K562 (cell line): ENCODE results near the gene EDEM2. TPM values are rescaled to one million over a fixed set of nuclear protein-coding genes. Genes with fewer than 3 reads are reported as not detected.

ENCODE experiments used
- ARNT ChIP-seq, 2 experiments: fragments of 450-650 bp; IDR thresholded peaks; 2 replicates each; pipeline ENCODE4 v1.6.1; 2016; ENCODE audit warnings: mild to moderate bottlenecking in 1 of 2
- C11orf30 ChIP-seq: fragments of 450-650 bp; IDR thresholded peaks from 2 replicates; pipeline ENCODE4 v1.6.1; 2016; ENCODE audit warnings: low read depth, mild to moderate bottlenecking
- DDX20 ChIP-seq: fragments of 450-650 bp; IDR thresholded peaks from 2 replicates; pipeline ENCODE4 v1.6.1; 2016; ENCODE audit warnings: missing genetic modification characterization, low read depth, mild to moderate bottlenecking, missing compliant biosample characterization, moderate library complexity
- GATA2 ChIP-seq: sonication (generic); formaldehyde crosslinking; IDR thresholded peaks from 2 replicates; pipeline ENCODE4 v1.4.0; 2020; ENCODE audit warnings: mild to moderate bottlenecking, missing genetic modification reagents
- HMBOX1 ChIP-seq: sonication (generic); IDR thresholded peaks from 2 replicates; pipeline ENCODE4 v1.6.1; 2016
- NR2C1 ChIP-seq, 2 experiments: fragments of 450-650 bp; IDR thresholded peaks; 2 replicates each; pipeline ENCODE4 v1.6.1; 2017; ENCODE audit warnings: mild to moderate bottlenecking in 2 of 2, antibody characterized with exemption in 1 of 2, inconsistent platforms in 1 of 2, missing compliant biosample characterization in 1 of 2, missing genetic modification characterization in 1 of 2
- PHB ChIP-seq: fragments of 250-450 bp; sonication (Bioruptor Pico); IDR thresholded peaks from 2 replicates; pipeline ENCODE4 v1.5.0; 2021
- RAD21 ChIP-seq, 2 experiments: fragments of 250-450 bp in 1 of 2; fragments of 450-650 bp in 1 of 2; sonication (Bioruptor Pico) in 1 of 2; formaldehyde crosslinking in 1 of 2; IDR thresholded peaks in 1 of 2; conservative IDR thresholded peaks in 1 of 2; 2 replicates each; pipeline versions ENCODE4 v1.4.0 to v1.8.0; 2020 to 2022; ENCODE audit warnings: mild to moderate bottlenecking in 2 of 2, moderate library complexity in 1 of 2
- ZBTB11 ChIP-seq, 3 experiments: fragments of 200-800 bp in 1 of 3; fragments of 250-450 bp in 1 of 3; fragments of 450-650 bp in 1 of 3; sonication (Bioruptor Pico) in 1 of 3; sonication (Bioruptor generic) in 1 of 3; formaldehyde crosslinking in 1 of 3; IDR thresholded peaks; 2 replicates each; pipeline versions ENCODE4 v1.6.1 to v1.8.0; 2016 to 2022; ENCODE audit warnings: mild to moderate bottlenecking in 2 of 3, missing genetic modification characterization in 2 of 3, missing compliant biosample characterization in 1 of 3, moderate library complexity in 1 of 3
- ZNF175 ChIP-seq: fragments of 200-800 bp; sonication (Bioruptor generic); IDR thresholded peaks from 2 replicates; pipeline ENCODE4 v1.6.1; 2016; ENCODE audit warnings: low read depth, mild to moderate bottlenecking, missing genetic modification characterization, missing compliant biosample characterization
- ZNF197 ChIP-seq: fragments of 200-800 bp; sonication (Bioruptor generic); IDR thresholded peaks from 2 replicates; pipeline ENCODE4 v1.6.1; 2016; ENCODE audit warnings: low read depth, missing genetic modification characterization, missing compliant biosample characterization
- ZNF212 ChIP-seq: fragments of 450-650 bp; formaldehyde crosslinking; IDR thresholded peaks from 2 replicates; pipeline ENCODE4 v1.4.0; 2020; ENCODE audit warnings: mild to moderate bottlenecking
- polyA plus RNA-seq, 8 experiments: library from polyadenylated mRNA; depleted of rRNA in 4 of 8; stranded (reverse) in 5 of 8; unstranded in 3 of 8; fragments of >200 nt; fragmentation: Nextera tagmentation in 2 of 8; fragmentation: Illumina TruSeq in 1 of 8; extraction: Ambion mirVana in 2 of 8; extraction: Trizol in 1 of 8; gene quantifications; 2 replicates each; pipeline versions ENCODE4 v1.2.1 to v1.2.3, GENCODE V29; 2011 to 2014; ENCODE audit warnings: inconsistent platforms in 1 of 8, missing spikeins in 1 of 8
- total RNA-seq, 7 experiments: library from RNA; depleted of rRNA in 6 of 7; stranded (reverse); fragments of >200 nt in 6 of 7; fragmentation: Illumina TruSeq in 2 of 7; extraction: Trizol in 2 of 7; gene quantifications; 2 replicates each; pipeline versions ENCODE4 v1.2.1 to v1.2.3, GENCODE V29; 2011 to 2021; ENCODE audit warnings: low replicate concordance in 1 of 7
- TF ChIP-seq, protein P1 (sequence below): sonication (generic); formaldehyde crosslinking; IDR thresholded peaks from 2 replicates; pipeline ENCODE4 v1.8.0; 2023; ENCODE audit warnings: mild to moderate bottlenecking, missing genetic modification reagents
- TF ChIP-seq, protein P2 (sequence below): sonication (generic); formaldehyde crosslinking; IDR thresholded peaks from 2 replicates; pipeline ENCODE4 v1.4.0; 2020; ENCODE audit warnings: mild to moderate bottlenecking, missing genetic modification reagents
- TF ChIP-seq, protein P3 (sequence below): sonication (generic); formaldehyde crosslinking; IDR thresholded peaks from 2 replicates; pipeline ENCODE4 v1.8.1; 2023; ENCODE audit warnings: mild to moderate bottlenecking, missing genetic modification reagents

EDEM2 gene
- total and polyA plus RNA-seq, 9 of the 15 experiments (the other 6 are each of a cell fraction or from before 2014, with no cell fraction given), result 6.9 to 11.0 (median 9.7) TPM

DNA sequence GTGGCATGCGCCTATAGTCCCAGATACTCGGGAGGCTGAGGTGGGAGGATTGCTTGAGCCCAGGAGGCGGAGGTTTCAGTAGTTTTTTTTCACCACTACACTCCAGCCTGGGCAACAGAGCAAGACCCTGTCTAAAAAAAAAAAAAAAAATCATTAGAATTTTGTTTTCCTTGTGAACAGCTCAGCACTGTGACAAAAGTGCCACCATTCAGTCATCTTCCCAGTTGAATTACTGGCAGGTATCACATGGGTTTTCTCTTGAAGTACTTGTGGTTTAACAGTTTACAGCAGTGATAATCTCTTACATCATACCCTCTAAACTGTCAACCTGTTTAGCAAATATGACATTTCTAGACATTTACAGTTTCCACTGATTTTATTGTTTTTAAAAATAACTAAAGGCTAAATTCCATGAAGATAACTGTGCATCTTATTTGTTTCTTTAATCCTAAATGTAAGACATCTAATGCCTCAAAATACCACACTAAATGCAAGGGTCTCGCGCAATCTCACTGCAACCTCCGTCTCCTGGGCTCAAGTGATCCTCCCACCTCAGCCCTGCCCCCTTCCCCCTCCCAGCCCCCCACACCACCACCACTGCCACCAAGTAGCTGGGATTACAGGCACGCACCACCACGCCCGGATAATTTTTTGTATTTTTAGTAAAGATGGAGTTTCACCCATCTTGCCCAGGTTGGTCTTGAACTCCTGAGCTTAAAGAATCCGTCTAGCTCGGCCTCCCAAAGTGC lies 61.5 kb downstream of the EDEM2 start (continued):
- TF ChIP-seq, protein P1, sequence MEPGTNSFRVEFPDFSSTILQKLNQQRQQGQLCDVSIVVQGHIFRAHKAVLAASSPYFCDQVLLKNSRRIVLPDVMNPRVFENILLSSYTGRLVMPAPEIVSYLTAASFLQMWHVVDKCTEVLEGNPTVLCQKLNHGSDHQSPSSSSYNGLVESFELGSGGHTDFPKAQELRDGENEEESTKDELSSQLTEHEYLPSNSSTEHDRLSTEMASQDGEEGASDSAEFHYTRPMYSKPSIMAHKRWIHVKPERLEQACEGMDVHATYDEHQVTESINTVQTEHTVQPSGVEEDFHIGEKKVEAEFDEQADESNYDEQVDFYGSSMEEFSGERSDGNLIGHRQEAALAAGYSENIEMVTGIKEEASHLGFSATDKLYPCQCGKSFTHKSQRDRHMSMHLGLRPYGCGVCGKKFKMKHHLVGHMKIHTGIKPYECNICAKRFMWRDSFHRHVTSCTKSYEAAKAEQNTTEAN (CRISPR knock-in tag), result no peak
- TF ChIP-seq ZBTB11 (CRISPR knock-in tag; IDR thresholded peaks at IDR 0.05) (no peak), C11orf30 (no peak), PHB (CRISPR knock-in tag) (no peak), ARNT (IDR thresholded peaks at IDR 0.05) (no peak), ZNF175 (CRISPR knock-in tag) (peak; percentile 82), ZNF212 (CRISPR knock-in tag) (no peak), NR2C1 (IDR thresholded peaks at IDR 0.05) (no peak), NR2C1 (tag; IDR thresholded peaks at IDR 0.05) (peak; percentile 11; the same call in 1 of the 2 replicates), HMBOX1 (peak; percentile 58; the same call in 1 of the 2 replicates), DDX20 (tag) (no peak), RAD21 (CRISPR knock-in tag; conservative IDR thresholded peaks at IDR 0.05 in 1 of 2, IDR thresholded peaks at IDR 0.05 in 1 of 2) (no peak), ZNF197 (CRISPR knock-in tag) (peak; percentile 48; the same call in 1 of the 2 replicates), GATA2 (CRISPR knock-in tag) (no peak)
- TF ChIP-seq, protein P2, sequence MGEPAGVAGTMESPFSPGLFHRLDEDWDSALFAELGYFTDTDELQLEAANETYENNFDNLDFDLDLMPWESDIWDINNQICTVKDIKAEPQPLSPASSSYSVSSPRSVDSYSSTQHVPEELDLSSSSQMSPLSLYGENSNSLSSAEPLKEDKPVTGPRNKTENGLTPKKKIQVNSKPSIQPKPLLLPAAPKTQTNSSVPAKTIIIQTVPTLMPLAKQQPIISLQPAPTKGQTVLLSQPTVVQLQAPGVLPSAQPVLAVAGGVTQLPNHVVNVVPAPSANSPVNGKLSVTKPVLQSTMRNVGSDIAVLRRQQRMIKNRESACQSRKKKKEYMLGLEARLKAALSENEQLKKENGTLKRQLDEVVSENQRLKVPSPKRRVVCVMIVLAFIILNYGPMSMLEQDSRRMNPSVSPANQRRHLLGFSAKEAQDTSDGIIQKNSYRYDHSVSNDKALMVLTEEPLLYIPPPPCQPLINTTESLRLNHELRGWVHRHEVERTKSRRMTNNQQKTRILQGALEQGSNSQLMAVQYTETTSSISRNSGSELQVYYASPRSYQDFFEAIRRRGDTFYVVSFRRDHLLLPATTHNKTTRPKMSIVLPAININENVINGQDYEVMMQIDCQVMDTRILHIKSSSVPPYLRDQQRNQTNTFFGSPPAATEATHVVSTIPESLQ (CRISPR knock-in tag), result no peak
- TF ChIP-seq, protein P3, sequence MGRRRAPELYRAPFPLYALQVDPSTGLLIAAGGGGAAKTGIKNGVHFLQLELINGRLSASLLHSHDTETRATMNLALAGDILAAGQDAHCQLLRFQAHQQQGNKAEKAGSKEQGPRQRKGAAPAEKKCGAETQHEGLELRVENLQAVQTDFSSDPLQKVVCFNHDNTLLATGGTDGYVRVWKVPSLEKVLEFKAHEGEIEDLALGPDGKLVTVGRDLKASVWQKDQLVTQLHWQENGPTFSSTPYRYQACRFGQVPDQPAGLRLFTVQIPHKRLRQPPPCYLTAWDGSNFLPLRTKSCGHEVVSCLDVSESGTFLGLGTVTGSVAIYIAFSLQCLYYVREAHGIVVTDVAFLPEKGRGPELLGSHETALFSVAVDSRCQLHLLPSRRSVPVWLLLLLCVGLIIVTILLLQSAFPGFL, result no peak
